ENCODE results near the gene CDH5. TPM values are rescaled to one million over a fixed set of nuclear protein-coding genes. Genes with fewer than 3 reads are reported as not detected.

The CDH5 gene
- total RNA-seq, 2 experiments from 2014 or later, result not detected

DNA sequence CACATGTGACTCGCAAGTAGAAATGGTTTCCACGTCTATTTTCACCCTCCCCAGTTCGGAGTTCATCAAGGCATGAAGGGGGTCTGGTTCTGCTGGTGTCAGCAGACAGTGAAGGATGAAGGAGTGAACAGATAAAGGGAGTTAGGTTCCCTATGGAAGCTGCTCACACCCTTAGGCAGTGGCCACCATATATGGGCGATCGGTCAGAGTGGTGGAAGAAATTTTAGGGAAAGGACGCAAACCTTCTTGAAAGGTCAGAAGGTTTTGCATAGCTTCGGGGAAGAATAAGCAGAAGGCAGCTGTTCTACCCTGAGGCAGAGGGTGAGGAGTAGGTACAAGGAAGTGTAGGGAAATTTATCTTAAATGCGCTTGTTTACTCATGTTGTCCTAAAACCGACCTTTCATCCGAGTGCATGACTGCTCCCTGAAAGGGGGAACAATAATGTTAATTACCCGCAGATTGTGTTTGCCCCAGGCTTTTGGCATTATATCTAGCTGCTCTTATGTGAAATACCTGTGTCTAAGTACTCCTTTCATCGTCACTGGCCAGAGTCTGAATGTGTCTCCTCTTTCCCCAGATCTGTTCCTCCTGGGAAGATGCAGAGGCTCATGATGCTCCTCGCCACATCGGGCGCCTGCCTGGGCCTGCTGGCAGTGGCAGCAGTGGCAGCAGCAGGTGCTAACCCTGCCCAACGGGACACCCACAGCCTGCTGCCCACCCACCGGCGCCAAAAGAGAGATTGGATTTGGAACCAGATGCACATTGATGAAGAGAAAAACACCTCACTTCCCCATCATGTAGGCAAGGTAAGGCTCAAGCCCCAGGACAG, 12.5 kb downstream of the CDH5 start:
- no peak overlapping the region for H3K4me3 ChIP-seq (ENCODE audit: low read depth, low read length, poor library complexity, severe bottlenecking)
- no TSS peak for BruUV-seq (replicated peaks)
- no peaks in the 10 kb centered on the region for H3K36me3 ChIP-seq (ENCODE audit: insufficient read depth, low read length)
- H2AFZ ChIP-seq (ENCODE audit: low read length), result no peak overlapping the region
- no peaks in the 10 kb centered on the region for H3K9me2 ChIP-seq (ENCODE audit: insufficient read depth, low read length)
- intact Hi-C loops (cut with micrococcal nuclease; ENCODE audit: unreplicated experiment), result no loop called here
- CTCF ChIA-PET (ENCODE audit: unreplicated experiment), result no interaction called here
- POLR2A ChIA-PET, result no interaction called here
- no peaks in the 10 kb centered on the region for H4K20me1 ChIP-seq (ENCODE audit: insufficient read depth, low read length)
- H3K79me2 ChIP-seq (ENCODE audit: insufficient read depth, low read depth, low read length), result no peaks in the 10 kb centered on the region
- no peaks in the 10 kb centered on the region for H3K9me3 ChIP-seq (ENCODE audit: low read length)
- no peak overlapping the region for H3K4me2 ChIP-seq (ENCODE audit: low read length)
- DNase-seq (ENCODE audit: low spot score), result no peak
- no peak for TF ChIP-seq EZH2phosphoT487 (IDR thresholded peaks at IDR 0.05; ENCODE audit: borderline replicate concordance, low read depth, low read length)
- TF ChIP-seq, protein P1, sequence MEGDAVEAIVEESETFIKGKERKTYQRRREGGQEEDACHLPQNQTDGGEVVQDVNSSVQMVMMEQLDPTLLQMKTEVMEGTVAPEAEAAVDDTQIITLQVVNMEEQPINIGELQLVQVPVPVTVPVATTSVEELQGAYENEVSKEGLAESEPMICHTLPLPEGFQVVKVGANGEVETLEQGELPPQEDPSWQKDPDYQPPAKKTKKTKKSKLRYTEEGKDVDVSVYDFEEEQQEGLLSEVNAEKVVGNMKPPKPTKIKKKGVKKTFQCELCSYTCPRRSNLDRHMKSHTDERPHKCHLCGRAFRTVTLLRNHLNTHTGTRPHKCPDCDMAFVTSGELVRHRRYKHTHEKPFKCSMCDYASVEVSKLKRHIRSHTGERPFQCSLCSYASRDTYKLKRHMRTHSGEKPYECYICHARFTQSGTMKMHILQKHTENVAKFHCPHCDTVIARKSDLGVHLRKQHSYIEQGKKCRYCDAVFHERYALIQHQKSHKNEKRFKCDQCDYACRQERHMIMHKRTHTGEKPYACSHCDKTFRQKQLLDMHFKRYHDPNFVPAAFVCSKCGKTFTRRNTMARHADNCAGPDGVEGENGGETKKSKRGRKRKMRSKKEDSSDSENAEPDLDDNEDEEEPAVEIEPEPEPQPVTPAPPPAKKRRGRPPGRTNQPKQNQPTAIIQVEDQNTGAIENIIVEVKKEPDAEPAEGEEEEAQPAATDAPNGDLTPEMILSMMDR (conservative IDR thresholded peaks at IDR 0.05; ENCODE audit: low read length), result no peak
- no peak overlapping the region for H3K27ac ChIP-seq (ENCODE audit: low read depth, low read length, poor library complexity, severe bottlenecking)
- no peaks in the 10 kb centered on the region for H3K4me1 ChIP-seq (ENCODE audit: insufficient read depth, low read length, poor library complexity, severe bottlenecking)

DNA sequence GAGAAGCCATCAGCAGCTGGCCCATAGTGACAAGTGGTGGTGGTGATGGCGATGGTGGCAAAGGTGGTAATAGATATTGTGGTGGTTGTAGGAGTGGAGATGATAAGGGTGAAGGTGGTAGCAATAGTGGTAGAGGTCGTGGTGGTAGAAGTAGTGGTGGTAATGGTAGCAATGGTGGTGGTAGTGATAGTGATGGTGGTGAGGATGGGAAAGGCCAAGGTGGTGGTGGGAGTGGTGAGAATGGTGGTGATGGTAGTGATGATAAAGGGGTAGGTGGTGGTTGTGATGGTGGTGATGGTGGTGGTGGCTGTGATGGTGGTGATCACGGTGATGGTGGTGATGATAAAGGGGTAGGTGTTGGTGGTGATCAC, 13.1 kb downstream of the CDH5 start:
- TF ChIP-seq EZH2phosphoT487 (IDR thresholded peaks at IDR 0.05; ENCODE audit: borderline replicate concordance, low read depth, low read length), result no peak
- TF ChIP-seq, protein P1 (conservative IDR thresholded peaks at IDR 0.05; ENCODE audit: low read length), result no peak
- H3K4me3 ChIP-seq (ENCODE audit: low read depth, low read length, poor library complexity, severe bottlenecking), result no peak overlapping the region
- CTCF ChIA-PET (ENCODE audit: unreplicated experiment), result no interaction called here
- BruUV-seq (replicated peaks), result no TSS peak
- no peaks in the 10 kb centered on the region for H3K9me3 ChIP-seq (ENCODE audit: low read length)
- no peaks in the 10 kb centered on the region for H4K20me1 ChIP-seq (ENCODE audit: insufficient read depth, low read length)
- no peak overlapping the region for H3K4me2 ChIP-seq (ENCODE audit: low read length)
- no peaks in the 10 kb centered on the region for H3K9me2 ChIP-seq (ENCODE audit: insufficient read depth, low read length)
- no peak overlapping the region for H3K27ac ChIP-seq (ENCODE audit: low read depth, low read length, poor library complexity, severe bottlenecking)
- H3K79me2 ChIP-seq (ENCODE audit: insufficient read depth, low read depth, low read length), result no peaks in the 10 kb centered on the region
- no peaks in the 10 kb centered on the region for H3K4me1 ChIP-seq (ENCODE audit: insufficient read depth, low read length, poor library complexity, severe bottlenecking)
- POLR2A ChIA-PET, result no interaction called here
- H3K36me3 ChIP-seq (ENCODE audit: insufficient read depth, low read length), result no peaks in the 10 kb centered on the region
- no peak for DNase-seq (ENCODE audit: low spot score)
- intact Hi-C loops (cut with micrococcal nuclease; ENCODE audit: unreplicated experiment), result no loop called here
- H2AFZ ChIP-seq (ENCODE audit: low read length), result no peak overlapping the region

DNA sequence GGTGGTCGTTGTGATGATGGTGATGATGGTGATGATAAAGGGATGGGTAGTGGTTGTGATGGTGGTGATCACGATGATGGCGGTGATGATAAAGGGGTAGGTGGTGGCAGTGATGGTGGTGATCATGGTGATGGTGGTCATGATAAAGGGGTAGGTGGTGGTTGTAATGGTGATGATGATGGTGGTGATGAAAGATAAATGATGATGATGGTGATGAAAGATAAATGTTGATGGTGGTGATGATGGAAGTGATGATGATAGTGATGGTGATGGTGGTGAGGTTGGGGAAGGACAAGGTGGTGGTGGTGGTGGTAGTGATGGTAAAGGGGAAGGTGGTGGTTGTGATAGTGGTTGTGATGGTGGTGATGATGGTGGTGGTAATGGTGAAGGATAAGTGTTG, 13.9 kb downstream of the CDH5 start:
- no peak overlapping the region for H2AFZ ChIP-seq (ENCODE audit: low read length)
- no peaks in the 10 kb centered on the region for H4K20me1 ChIP-seq (ENCODE audit: insufficient read depth, low read length)
- H3K79me2 ChIP-seq (ENCODE audit: insufficient read depth, low read depth, low read length), result no peaks in the 10 kb centered on the region
- intact Hi-C loops (cut with micrococcal nuclease; ENCODE audit: unreplicated experiment), result no loop called here
- no peaks in the 10 kb centered on the region for H3K9me2 ChIP-seq (ENCODE audit: insufficient read depth, low read length)
- H3K27ac ChIP-seq (ENCODE audit: low read depth, low read length, poor library complexity, severe bottlenecking), result no peak overlapping the region
- ChIA-PET CTCF (ENCODE audit: unreplicated experiment) (no interaction called here), POLR2A (no interaction called here)
- no peak overlapping the region for H3K4me2 ChIP-seq (ENCODE audit: low read length)
- H3K36me3 ChIP-seq (ENCODE audit: insufficient read depth, low read length), result no peaks in the 10 kb centered on the region
- no peaks in the 10 kb centered on the region for H3K9me3 ChIP-seq (ENCODE audit: low read length)
- TF ChIP-seq, protein P1 (conservative IDR thresholded peaks at IDR 0.05; ENCODE audit: low read length), result no peak
- TF ChIP-seq EZH2phosphoT487 (IDR thresholded peaks at IDR 0.05; ENCODE audit: borderline replicate concordance, low read depth, low read length), result no peak
- no peaks in the 10 kb centered on the region for H3K4me1 ChIP-seq (ENCODE audit: insufficient read depth, low read length, poor library complexity, severe bottlenecking)
- no peak overlapping the region for H3K4me3 ChIP-seq (ENCODE audit: low read depth, low read length, poor library complexity, severe bottlenecking)
- DNase-seq (ENCODE audit: low spot score), result no peak
- no TSS peak for BruUV-seq (replicated peaks)
